Upper lobe of left lung (tissue), 6 donors: ENCODE results near the gene C2orf69. TPM values are rescaled to one million over a fixed set of nuclear protein-coding genes. Genes with fewer than 3 reads are reported as not detected.

Experiments used
- ATAC-seq, 2 donors: fragments of 200-7000 bp; cut with Tn5 transposase; one replicate each; pipeline ENCODE4 v1.9.1; 2022; ENCODE audit warnings: mild to moderate bottlenecking in 2 of 2, moderate library complexity in 2 of 2; ENCODE audit not compliant: low FRiP score in 2 of 2
- DNase-seq, 2 donors: peaks; one replicate each; pipeline ENCODE4 v3.0.0-alpha.2; 2019 to 2020
- H3K27ac ChIP-seq, 4 donors: fragments of 200-600 bp; sonication (generic); one replicate each; pipeline ENCODE4 v1.5.1; 2016 to 2019
- H3K27me3 ChIP-seq, 4 donors: fragments of 200-600 bp; sonication (generic); one replicate each; pipeline ENCODE4 v1.5.1; 2017 to 2019
- H3K36me3 ChIP-seq, 4 donors: fragments of 200-600 bp; sonication (generic); one replicate each; pipeline ENCODE4 v1.5.1; 2016 to 2019
- H3K4me1 ChIP-seq, 4 donors: fragments of 200-600 bp; sonication (generic); one replicate each; pipeline ENCODE4 v1.5.1; 2018 to 2019
- H3K4me3 ChIP-seq, 4 donors: fragments of 200-600 bp; sonication (generic); one replicate each; pipeline ENCODE4 v1.5.1; 2017 to 2019; ENCODE audit warnings: mild to moderate bottlenecking in 2 of 4, moderate library complexity in 1 of 4
- H3K9me3 ChIP-seq, 4 donors: fragments of 200-600 bp; sonication (generic); one replicate each; pipeline ENCODE4 v1.5.1; 2018 to 2019
- EP300 ChIP-seq, 4 donors: sonication (generic); formaldehyde crosslinking; IDR thresholded peaks; one replicate each; pipeline ENCODE4 v1.5.1; 2017; ENCODE audit warnings: antibody characterized with exemption in 4 of 4, control low read depth in 2 of 4
- POLR2A ChIP-seq, 4 donors: fragments of 450-650 bp; IDR thresholded peaks; one replicate each; pipeline ENCODE4 v1.5.1; 2016 to 2017; ENCODE audit warnings: antibody characterized with exemption in 4 of 4, mild to moderate bottlenecking in 2 of 4
- POLR2AphosphoS5 ChIP-seq, 2 donors: sonication (generic); formaldehyde crosslinking; IDR thresholded peaks; one replicate each; pipeline ENCODE4 v1.5.1; 2017; ENCODE audit warnings: antibody characterized with exemption in 2 of 2
- WGBS, 2 donors: methylation state at CpG; one replicate each; pipeline ENCODE4 v1.1.5; 2017 to 2018; 5-methylcytosine and 5-hydroxymethylcytosine counted together
- total RNA-seq, 6 donors: library from RNA; depleted of rRNA in 4 of 6; stranded (reverse); fragments of >200 nt in 4 of 6; gene quantifications; one replicate each; pipeline versions ENCODE4 v1.1.0 to v1.2.1, GENCODE V29; 2016 to 2021
- TF ChIP-seq, protein P1 (sequence below), 6 experiments: fragments of 450-650 bp in 4 of 6; fragments of 200-600 bp in 2 of 6; sonication (generic) in 2 of 6; IDR thresholded peaks; one replicate each; pipeline ENCODE4 v1.5.1; 2016 to 2019; ENCODE audit warnings: antibody characterized with exemption in 6 of 6
- donor health status: DM: no; HTN: no; CAD: no; lungs with moderate emphysema.
- donor health status: DM: no; HTN: yes; CAD: no; lungs with severe emphysema.

The C2orf69 gene
- total RNA-seq, 6 donors from 2014 or later = 6.0 to 14.9 (median 11.5) TPM

DNA sequence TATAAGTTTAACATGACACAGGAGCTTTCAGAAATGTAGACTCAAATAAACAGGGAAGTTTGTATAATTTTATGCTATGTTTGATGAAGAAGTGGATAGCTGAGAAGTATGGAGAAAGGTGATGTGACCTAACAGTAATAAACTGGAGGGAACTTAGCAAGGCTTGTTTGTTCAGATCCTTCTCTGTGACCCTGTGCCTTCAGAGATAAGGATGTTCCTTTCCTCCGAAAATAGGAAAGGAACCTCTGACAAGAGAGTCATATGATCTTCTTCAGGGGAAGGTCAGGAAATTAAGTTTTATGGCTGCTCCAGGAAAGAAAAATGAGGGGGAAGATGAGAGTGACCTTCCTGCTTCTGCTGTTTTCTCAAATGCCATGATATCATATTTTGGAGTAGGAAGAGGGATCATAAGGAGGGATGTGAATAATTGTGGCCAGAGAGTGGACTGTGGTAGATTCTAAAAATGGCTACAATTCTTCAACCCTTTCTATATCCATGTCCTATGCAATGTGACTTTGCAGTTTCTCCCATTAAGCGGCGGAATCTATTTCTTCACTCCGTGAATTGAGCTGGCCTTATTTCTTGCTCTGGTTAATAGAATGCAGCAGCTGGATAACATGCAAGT is 8.5 kb upstream of the C2orf69 start:
- ATAC-seq = no peak

DNA sequence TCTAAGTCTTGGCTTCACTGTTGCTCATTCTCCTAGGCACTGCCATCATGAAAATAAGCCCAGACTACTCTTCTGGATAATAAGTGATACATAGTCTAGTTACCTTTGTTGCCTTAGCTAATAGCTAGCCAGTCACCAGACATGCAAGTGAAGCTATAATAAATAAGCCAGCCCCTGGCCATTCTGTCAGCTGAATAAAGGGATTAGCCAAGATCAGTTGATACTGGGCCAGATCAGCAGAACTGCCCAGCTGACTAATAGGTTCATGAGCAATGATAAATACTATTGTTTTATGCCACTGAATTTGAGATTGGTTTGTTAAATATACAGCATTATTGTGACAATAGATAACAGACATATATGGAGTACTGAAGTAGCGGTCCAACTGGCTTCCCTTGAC is 8.0 kb upstream of the C2orf69 start:
- Histone ChIP-seq H3K9me3 (no peaks in the 10 kb centered on the region), H3K27me3 (no peaks in the 10 kb centered on the region), H3K27ac (no peak overlapping the region), H3K4me1 (no peaks in the 10 kb centered on the region), H3K4me3 (no peak overlapping the region), H3K36me3 (no peaks in the 10 kb centered on the region)
- TF ChIP-seq POLR2A (IDR thresholded peaks at IDR 0.05) (no peak), POLR2AphosphoS5 (IDR thresholded peaks at IDR 0.05) (no peak), EP300 (IDR thresholded peaks at IDR 0.05) (no peak)
- TF ChIP-seq, protein P1, sequence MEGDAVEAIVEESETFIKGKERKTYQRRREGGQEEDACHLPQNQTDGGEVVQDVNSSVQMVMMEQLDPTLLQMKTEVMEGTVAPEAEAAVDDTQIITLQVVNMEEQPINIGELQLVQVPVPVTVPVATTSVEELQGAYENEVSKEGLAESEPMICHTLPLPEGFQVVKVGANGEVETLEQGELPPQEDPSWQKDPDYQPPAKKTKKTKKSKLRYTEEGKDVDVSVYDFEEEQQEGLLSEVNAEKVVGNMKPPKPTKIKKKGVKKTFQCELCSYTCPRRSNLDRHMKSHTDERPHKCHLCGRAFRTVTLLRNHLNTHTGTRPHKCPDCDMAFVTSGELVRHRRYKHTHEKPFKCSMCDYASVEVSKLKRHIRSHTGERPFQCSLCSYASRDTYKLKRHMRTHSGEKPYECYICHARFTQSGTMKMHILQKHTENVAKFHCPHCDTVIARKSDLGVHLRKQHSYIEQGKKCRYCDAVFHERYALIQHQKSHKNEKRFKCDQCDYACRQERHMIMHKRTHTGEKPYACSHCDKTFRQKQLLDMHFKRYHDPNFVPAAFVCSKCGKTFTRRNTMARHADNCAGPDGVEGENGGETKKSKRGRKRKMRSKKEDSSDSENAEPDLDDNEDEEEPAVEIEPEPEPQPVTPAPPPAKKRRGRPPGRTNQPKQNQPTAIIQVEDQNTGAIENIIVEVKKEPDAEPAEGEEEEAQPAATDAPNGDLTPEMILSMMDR (IDR thresholded peaks at IDR 0.05) = no peak
- ATAC-seq (no peak), DNase-seq (no peak)
- 94 to 100% methylated on average over 1 of the region's 1 CpG for WGBS, 2 donors

More for the DNA sequence above, 8.5 kb upstream of the C2orf69 start:
- H3K4me1 ChIP-seq = no peaks in the 10 kb centered on the region
- H3K27me3 ChIP-seq = no peaks in the 10 kb centered on the region
- DNase-seq = no peak
- H3K9me3 ChIP-seq = no peaks in the 10 kb centered on the region
- no peaks in the 10 kb centered on the region for H3K36me3 ChIP-seq
- TF ChIP-seq EP300 (IDR thresholded peaks at IDR 0.05) (no peak), POLR2AphosphoS5 (IDR thresholded peaks at IDR 0.05) (no peak), POLR2A (IDR thresholded peaks at IDR 0.05) (no peak)
- TF ChIP-seq, protein P1 (IDR thresholded peaks at IDR 0.05) = no peak
- 80 to 87% methylated on average over 4 of the region's 4 CpGs for WGBS, 2 donors
- H3K4me3 ChIP-seq = no peak overlapping the region
- no peak overlapping the region for H3K27ac ChIP-seq

DNA sequence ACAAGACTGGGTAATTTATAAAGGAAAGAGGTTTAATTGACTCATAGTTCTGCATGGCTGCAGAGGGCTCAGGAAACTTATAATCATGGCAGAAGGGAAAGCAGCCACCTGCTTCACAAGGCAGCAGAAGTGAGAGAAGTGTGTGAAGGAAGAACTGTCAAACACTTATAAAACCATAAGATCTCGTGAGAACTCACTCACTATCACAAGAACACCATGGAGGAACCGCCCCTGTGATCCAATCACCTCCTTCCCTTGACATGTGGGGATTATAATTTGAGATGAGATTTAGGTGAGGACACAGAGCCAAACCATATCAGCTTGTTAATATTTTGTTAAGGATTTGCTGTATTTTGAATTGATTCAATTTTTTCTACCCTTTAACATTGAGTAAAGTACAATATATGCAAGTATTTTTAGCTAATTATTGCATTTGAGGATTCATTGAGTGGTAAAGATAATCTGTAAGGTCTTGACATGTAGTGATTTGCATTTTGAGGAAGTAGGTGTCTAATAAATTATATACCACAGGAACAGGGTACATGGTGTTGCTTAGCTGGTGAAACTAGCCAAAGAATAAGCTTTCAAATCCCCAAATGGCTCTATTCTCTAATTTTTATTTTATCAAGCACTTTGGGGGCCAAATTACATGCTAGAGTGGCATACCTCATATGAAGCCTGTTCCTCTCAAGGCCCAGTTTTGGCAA is 3.9 kb upstream of the C2orf69 start:
- TF ChIP-seq EP300 (IDR thresholded peaks at IDR 0.05) = no peak
- no peak for TF ChIP-seq POLR2A (IDR thresholded peaks at IDR 0.05)
- TF ChIP-seq, protein P1 (IDR thresholded peaks at IDR 0.05) = no peak
- no peak for TF ChIP-seq POLR2AphosphoS5 (IDR thresholded peaks at IDR 0.05)
- DNase-seq (no peak), ATAC-seq (no peak)
- H3K27me3 ChIP-seq = no peaks in the 10 kb centered on the region
- peaks cover 5 to 11% (median 7%) of the 10 kb centered on the region in 4 donors for H3K4me1 ChIP-seq
- 64 to 71% methylated on average over 2 of the region's 2 CpGs for WGBS, 2 donors
- no peaks in the 10 kb centered on the region for H3K36me3 ChIP-seq
- no peaks in the 10 kb centered on the region for H3K9me3 ChIP-seq
- H3K27ac ChIP-seq = no peak overlapping the region
- no peak overlapping the region for H3K4me3 ChIP-seq

DNA sequence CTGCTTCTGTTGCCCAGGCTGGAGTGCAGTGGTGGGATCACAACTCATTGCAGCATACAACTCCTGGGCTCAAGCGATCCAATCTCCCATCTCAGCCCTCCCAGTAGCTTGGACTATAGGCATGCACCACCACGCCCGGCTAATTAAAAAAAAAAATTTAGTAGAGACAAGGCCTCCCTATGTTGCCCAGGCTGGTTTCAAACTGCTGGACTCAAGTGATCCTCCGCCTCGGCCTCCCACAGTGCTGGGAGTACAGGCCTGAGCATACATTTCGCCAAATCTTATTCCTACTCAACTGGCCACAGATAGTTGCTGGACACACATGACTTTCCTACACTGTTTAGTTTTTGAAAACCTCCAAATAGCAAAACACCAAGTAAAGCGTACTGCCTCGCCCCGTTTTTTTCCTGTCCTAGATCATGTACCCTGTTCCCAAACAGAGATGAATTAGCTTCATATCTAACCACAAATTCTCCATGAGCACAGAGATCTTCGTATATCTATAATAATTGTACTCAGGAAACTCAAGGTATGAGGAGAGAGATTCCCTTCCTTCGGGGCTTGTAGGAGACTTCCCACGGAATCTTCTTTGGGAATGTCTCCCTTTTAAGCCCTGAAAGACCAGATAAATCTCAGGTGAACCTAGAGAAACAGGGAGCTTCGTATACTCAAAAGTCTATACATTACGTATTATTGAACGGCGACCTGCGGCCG is 598 bp upstream of the C2orf69 start:
- Histone ChIP-seq H3K4me3 (peak overlapping the region in 3 of 4 donors; percentile 60 to 82 (median 78)), H3K36me3 (no peaks in the 10 kb centered on the region), H3K27ac (peak overlapping the region in 3 of 4 donors; percentile 93 to 94 (median 93)), H3K4me1 (peaks cover 14 to 34% (median 19%) of the 10 kb centered on the region in 4 donors), H3K9me3 (no peaks in the 10 kb centered on the region), H3K27me3 (no peaks in the 10 kb centered on the region)
- 37 to 46% methylated on average over 18 of the region's 18 CpGs for WGBS, 2 donors
- TF ChIP-seq, protein P1 (IDR thresholded peaks at IDR 0.05) = no peak
- TF ChIP-seq POLR2AphosphoS5 (IDR thresholded peaks at IDR 0.05) (no peak), EP300 (IDR thresholded peaks at IDR 0.05) (no peak), POLR2A (IDR thresholded peaks at IDR 0.05) (no peak)
- ATAC-seq (no peak), DNase-seq (no peak)
